ENCODE results near the gene PSTPIP2.

DNA sequence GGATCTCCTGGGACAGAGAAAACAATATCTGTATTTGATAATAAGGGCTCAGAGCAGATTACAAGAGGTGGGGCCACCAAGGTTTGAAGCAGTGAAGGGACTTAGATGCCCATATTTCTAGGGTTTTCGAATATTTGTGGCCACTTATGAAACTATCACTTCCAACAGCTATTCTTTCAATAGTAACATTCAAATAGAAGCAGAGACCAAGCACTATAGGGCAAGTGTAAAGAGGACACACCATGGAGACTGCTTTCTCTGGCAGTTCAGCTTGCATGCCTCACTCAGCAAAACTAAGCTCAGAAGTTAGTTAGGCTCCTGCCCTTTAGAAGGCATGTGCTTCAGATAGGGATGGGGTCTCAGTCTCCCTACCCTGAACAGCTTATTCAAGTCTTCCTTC is 10.3 kb downstream of the PSTPIP2 start:
- TF ChIP-seq, protein P1, sequence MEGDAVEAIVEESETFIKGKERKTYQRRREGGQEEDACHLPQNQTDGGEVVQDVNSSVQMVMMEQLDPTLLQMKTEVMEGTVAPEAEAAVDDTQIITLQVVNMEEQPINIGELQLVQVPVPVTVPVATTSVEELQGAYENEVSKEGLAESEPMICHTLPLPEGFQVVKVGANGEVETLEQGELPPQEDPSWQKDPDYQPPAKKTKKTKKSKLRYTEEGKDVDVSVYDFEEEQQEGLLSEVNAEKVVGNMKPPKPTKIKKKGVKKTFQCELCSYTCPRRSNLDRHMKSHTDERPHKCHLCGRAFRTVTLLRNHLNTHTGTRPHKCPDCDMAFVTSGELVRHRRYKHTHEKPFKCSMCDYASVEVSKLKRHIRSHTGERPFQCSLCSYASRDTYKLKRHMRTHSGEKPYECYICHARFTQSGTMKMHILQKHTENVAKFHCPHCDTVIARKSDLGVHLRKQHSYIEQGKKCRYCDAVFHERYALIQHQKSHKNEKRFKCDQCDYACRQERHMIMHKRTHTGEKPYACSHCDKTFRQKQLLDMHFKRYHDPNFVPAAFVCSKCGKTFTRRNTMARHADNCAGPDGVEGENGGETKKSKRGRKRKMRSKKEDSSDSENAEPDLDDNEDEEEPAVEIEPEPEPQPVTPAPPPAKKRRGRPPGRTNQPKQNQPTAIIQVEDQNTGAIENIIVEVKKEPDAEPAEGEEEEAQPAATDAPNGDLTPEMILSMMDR (IDR thresholded peaks at IDR 0.05): no peak
- TF ChIP-seq, protein P2, sequence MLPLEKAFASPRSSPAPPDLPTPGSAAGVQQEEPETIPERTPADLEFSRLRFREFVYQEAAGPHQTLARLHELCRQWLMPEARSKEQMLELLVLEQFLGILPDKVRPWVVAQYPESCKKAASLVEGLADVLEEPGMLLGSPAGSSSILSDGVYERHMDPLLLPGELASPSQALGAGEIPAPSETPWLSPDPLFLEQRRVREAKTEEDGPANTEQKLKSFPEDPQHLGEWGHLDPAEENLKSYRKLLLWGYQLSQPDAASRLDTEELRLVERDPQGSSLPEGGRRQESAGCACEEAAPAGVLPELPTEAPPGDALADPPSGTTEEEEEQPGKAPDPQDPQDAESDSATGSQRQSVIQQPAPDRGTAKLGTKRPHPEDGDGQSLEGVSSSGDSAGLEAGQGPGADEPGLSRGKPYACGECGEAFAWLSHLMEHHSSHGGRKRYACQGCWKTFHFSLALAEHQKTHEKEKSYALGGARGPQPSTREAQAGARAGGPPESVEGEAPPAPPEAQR (CRISPR knock-in tag; IDR thresholded peaks at IDR 0.05): no peak
- TF ChIP-seq, protein P3, sequence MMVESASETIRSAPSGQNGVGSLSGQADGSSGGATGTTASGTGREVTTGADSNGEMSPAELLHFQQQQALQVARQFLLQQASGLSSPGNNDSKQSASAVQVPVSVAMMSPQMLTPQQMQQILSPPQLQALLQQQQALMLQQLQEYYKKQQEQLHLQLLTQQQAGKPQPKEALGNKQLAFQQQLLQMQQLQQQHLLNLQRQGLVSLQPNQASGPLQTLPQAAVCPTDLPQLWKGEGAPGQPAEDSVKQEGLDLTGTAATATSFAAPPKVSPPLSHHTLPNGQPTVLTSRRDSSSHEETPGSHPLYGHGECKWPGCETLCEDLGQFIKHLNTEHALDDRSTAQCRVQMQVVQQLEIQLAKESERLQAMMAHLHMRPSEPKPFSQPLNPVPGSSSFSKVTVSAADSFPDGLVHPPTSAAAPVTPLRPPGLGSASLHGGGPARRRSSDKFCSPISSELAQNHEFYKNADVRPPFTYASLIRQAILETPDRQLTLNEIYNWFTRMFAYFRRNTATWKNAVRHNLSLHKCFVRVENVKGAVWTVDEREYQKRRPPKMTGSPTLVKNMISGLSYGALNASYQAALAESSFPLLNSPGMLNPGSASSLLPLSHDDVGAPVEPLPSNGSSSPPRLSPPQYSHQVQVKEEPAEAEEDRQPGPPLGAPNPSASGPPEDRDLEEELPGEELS (CRISPR knock-in tag; IDR thresholded peaks at IDR 0.05): no peak
- no peak for TF ChIP-seq RELA (CRISPR knock-in tag; IDR thresholded peaks at IDR 0.05; ENCODE audit: borderline replicate concordance)
- no peak for TF ChIP-seq SP1 (CRISPR knock-in tag; conservative IDR thresholded peaks at IDR 0.05)
- TF ChIP-seq, protein P4, sequence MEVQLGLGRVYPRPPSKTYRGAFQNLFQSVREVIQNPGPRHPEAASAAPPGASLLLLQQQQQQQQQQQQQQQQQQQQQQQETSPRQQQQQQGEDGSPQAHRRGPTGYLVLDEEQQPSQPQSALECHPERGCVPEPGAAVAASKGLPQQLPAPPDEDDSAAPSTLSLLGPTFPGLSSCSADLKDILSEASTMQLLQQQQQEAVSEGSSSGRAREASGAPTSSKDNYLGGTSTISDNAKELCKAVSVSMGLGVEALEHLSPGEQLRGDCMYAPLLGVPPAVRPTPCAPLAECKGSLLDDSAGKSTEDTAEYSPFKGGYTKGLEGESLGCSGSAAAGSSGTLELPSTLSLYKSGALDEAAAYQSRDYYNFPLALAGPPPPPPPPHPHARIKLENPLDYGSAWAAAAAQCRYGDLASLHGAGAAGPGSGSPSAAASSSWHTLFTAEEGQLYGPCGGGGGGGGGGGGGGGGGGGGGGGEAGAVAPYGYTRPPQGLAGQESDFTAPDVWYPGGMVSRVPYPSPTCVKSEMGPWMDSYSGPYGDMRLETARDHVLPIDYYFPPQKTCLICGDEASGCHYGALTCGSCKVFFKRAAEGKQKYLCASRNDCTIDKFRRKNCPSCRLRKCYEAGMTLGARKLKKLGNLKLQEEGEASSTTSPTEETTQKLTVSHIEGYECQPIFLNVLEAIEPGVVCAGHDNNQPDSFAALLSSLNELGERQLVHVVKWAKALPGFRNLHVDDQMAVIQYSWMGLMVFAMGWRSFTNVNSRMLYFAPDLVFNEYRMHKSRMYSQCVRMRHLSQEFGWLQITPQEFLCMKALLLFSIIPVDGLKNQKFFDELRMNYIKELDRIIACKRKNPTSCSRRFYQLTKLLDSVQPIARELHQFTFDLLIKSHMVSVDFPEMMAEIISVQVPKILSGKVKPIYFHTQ (CRISPR knock-in tag; IDR thresholded peaks at IDR 0.05): no peak
- TF ChIP-seq STAT6 (CRISPR knock-in tag; conservative IDR thresholded peaks at IDR 0.05; ENCODE audit: low read depth): no peak
- TF ChIP-seq, protein P5, sequence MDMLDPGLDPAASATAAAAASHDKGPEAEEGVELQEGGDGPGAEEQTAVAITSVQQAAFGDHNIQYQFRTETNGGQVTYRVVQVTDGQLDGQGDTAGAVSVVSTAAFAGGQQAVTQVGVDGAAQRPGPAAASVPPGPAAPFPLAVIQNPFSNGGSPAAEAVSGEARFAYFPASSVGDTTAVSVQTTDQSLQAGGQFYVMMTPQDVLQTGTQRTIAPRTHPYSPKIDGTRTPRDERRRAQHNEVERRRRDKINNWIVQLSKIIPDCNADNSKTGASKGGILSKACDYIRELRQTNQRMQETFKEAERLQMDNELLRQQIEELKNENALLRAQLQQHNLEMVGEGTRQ (CRISPR knock-in tag; IDR thresholded peaks at IDR 0.05): no peak
- no peak for TF ChIP-seq MAX (CRISPR knock-in tag; IDR thresholded peaks at IDR 0.05)
- TF ChIP-seq JUN (CRISPR knock-in tag; IDR thresholded peaks at IDR 0.05): no peak
- no peak for TF ChIP-seq CREB1 (CRISPR knock-in tag; IDR thresholded peaks at IDR 0.05)
- TF ChIP-seq CREM (CRISPR knock-in tag; IDR thresholded peaks at IDR 0.05): no peak
- TF ChIP-seq USF1 (CRISPR knock-in tag; IDR thresholded peaks at IDR 0.05): no peak
